ENCODE measurements around the gene ZBTB40.

ZBTB40 gene

DNA sequence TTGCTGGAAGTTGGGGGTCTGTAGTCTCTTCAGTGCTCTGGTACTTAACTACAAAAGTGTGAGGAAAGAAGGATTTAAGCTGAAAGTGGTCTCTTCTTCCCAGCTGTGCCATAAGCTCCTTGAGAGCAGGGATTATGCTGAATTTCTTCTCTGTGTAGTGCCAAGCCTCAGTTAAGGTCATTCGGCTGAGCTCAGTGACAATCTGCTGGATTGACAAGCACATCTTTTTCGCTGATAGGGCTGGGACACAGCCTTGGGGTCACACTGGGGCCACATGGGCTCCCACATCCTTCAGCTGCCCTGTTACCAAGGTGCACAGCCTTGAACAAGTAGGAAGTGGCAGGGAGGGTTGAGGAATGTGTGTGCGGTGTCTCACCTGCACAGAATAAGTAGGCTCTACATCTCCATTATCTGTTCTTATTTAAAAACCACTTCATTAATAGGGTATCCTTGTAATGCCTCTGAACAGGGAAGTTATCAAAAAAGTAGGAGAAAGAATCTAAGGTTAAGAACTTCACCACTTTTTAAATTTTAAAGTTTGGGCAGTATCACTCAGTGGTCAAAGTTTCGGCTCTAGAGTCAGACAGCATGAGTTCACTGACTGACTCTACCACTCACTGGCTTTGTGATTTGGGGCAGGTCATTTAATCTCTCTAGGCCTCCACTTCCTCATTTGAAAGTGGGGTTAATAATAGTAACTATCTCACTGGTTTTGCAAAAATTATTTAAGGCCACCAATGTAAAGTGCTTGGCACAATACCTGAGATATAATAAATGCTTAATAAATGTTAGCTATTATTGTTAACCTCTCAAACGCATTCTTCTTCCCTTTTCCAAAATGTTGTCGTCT is 10.3 kb downstream of the ZBTB40 start:
- H3K27ac ChIP-seq (ENCODE audit: low read depth in 2 of 2, low read length in 2 of 2): no peak overlapping the region
- no peak overlapping the region for H3K9ac ChIP-seq (ENCODE audit: low read depth in 1 of 2, low read length in 2 of 2)
- peaks cover 0 to 2% of the 10 kb centered on the region in 2 donors for H3K4me1 ChIP-seq (ENCODE audit: control insufficient read depth in 2 of 2, insufficient read depth in 2 of 2, low read length in 2 of 2)
- peaks cover 0 to 4% of the 10 kb centered on the region in 2 donors for H3K36me3 ChIP-seq (ENCODE audit: control insufficient read depth in 2 of 2, insufficient read depth in 2 of 2, low read length in 2 of 2)
- no peaks in the 10 kb centered on the region for H3K27me3 ChIP-seq (ENCODE audit: control insufficient read depth in 2 of 2, insufficient read depth in 2 of 2, low read length in 2 of 2)
- no peaks in the 10 kb centered on the region for H3K9me3 ChIP-seq (ENCODE audit: control insufficient read depth in 2 of 2, low read length in 2 of 2)
- H3K4me3 ChIP-seq (ENCODE audit: low read length in 2 of 2): no peak overlapping the region

DNA sequence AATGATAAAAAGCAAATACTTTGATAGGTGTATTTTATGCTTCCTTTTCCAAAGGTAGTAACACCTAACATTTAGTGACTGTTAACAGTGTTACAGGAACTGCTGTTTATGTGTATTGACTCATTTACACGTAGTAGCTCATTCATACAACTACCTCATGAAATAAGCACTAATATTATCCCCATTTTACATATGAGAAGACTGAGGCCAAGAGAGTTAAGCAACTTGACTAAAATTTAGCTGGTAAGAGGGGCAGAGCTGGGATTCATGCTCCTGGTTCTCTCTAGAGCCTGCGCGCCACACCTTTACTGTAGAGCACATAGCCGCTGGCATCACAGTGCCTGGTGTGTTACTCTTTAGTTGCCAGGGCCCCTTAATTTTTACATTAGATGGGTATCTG is 11.3 kb downstream of the ZBTB40 start:
- no peak overlapping the region for H3K4me3 ChIP-seq (ENCODE audit: low read length in 2 of 2)
- no peaks in the 10 kb centered on the region for H3K9me3 ChIP-seq (ENCODE audit: control insufficient read depth in 2 of 2, low read length in 2 of 2)
- no peak overlapping the region for H3K27ac ChIP-seq (ENCODE audit: low read depth in 2 of 2, low read length in 2 of 2)
- no peak overlapping the region for H3K9ac ChIP-seq (ENCODE audit: low read depth in 1 of 2, low read length in 2 of 2)
- H3K4me1 ChIP-seq (ENCODE audit: control insufficient read depth in 2 of 2, insufficient read depth in 2 of 2, low read length in 2 of 2): peaks cover 0 to 2% of the 10 kb centered on the region in 2 donors
- peaks cover 0 to 4% of the 10 kb centered on the region in 2 donors for H3K36me3 ChIP-seq (ENCODE audit: control insufficient read depth in 2 of 2, insufficient read depth in 2 of 2, low read length in 2 of 2)
- H3K27me3 ChIP-seq (ENCODE audit: control insufficient read depth in 2 of 2, insufficient read depth in 2 of 2, low read length in 2 of 2): no peaks in the 10 kb centered on the region

DNA sequence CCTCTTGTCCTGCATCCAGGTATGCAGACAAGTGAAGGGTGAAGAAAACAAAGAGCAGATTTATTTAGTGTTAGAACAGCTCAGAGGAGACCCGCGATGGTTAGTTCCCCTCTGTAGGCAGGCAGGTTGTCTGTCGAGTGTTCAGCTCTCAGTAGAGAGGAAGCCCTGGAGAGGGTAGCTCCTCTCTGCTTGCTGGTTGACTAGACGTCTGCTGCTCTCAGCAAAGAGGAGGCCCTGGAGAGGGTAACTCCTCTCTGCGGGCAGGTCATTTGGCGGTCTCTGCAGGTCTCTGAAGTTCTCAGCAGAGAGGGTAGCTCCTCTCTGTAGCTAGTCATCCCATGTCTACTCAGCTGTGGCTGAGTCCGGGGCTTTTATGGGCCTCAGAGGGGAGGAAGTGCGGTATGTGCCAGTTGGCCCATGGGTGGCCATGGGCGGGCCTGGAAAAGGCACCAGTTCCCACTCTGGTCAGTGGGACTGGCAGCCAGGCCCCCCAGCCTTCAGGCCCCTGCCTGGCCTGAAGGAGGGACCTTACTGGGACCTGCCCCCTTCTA is 13.4 kb downstream of the ZBTB40 start:
- H3K27me3 ChIP-seq (ENCODE audit: control insufficient read depth in 2 of 2, insufficient read depth in 2 of 2, low read length in 2 of 2): no peaks in the 10 kb centered on the region
- peaks cover 0 to 4% of the 10 kb centered on the region in 2 donors for H3K36me3 ChIP-seq (ENCODE audit: control insufficient read depth in 2 of 2, insufficient read depth in 2 of 2, low read length in 2 of 2)
- H3K4me3 ChIP-seq (ENCODE audit: low read length in 2 of 2): no peak overlapping the region
- no peak overlapping the region for H3K27ac ChIP-seq (ENCODE audit: low read depth in 2 of 2, low read length in 2 of 2)
- H3K9me3 ChIP-seq (ENCODE audit: control insufficient read depth in 2 of 2, low read length in 2 of 2): no peaks in the 10 kb centered on the region
- peaks cover 0 to 2% of the 10 kb centered on the region in 2 donors for H3K4me1 ChIP-seq (ENCODE audit: control insufficient read depth in 2 of 2, insufficient read depth in 2 of 2, low read length in 2 of 2)
- no peak overlapping the region for H3K9ac ChIP-seq (ENCODE audit: low read depth in 1 of 2, low read length in 2 of 2)

DNA sequence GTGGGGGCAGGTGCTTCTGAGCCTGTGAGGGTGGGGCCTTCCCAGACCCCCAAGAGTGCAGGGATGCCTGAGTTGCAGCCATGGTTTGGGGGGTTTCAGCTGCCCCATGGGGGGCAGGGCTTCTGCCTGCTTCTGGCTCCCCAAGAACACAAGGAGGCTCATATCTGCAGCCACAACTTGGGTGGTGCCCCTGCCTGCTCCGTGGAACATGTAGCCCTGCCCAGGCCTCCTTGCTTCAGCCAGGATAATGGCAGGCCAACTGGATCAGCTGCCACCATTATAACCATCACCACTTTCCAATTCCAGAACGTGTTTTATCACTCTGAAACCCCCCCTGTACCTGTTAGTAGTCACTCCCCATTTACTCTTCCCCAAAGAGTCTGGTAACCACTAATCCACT is 14.0 kb downstream of the ZBTB40 start:
- H3K27ac ChIP-seq (ENCODE audit: low read depth in 2 of 2, low read length in 2 of 2): no peak overlapping the region
- no peak overlapping the region for H3K9ac ChIP-seq (ENCODE audit: low read depth in 1 of 2, low read length in 2 of 2)
- no peaks in the 10 kb centered on the region for H3K9me3 ChIP-seq (ENCODE audit: control insufficient read depth in 2 of 2, low read length in 2 of 2)
- peaks cover 0 to 4% of the 10 kb centered on the region in 2 donors for H3K36me3 ChIP-seq (ENCODE audit: control insufficient read depth in 2 of 2, insufficient read depth in 2 of 2, low read length in 2 of 2)
- no peaks in the 10 kb centered on the region for H3K27me3 ChIP-seq (ENCODE audit: control insufficient read depth in 2 of 2, insufficient read depth in 2 of 2, low read length in 2 of 2)
- H3K4me3 ChIP-seq (ENCODE audit: low read length in 2 of 2): no peak overlapping the region
- peaks cover 0 to 2% of the 10 kb centered on the region in 2 donors for H3K4me1 ChIP-seq (ENCODE audit: control insufficient read depth in 2 of 2, insufficient read depth in 2 of 2, low read length in 2 of 2)

DNA sequence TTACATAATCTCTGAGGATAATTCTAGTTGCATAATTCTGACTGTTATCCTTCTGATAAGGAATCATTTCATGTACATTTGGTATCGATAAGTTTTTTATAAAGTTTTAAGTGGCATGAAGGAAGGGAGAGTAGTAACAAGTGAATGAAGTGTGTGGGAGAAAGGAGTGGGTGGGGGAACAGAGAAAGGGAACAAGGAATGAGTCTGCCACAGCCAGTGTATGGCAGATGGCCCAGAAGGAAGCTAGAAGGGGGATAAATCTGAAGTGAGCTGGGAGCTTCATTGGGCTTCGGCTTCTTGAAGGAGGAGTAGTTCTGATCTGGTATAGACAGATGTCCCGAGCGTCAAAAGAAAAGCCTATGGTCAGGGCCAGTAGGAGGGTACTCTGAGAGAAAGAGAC is 18.6 kb downstream of the ZBTB40 start:
- Histone ChIP-seq H3K9me3 (ENCODE audit: control insufficient read depth in 2 of 2, low read length in 2 of 2) (no peaks in the 10 kb centered on the region), H3K27ac (ENCODE audit: low read depth in 2 of 2, low read length in 2 of 2) (no peak overlapping the region), H3K4me1 (ENCODE audit: control insufficient read depth in 2 of 2, insufficient read depth in 2 of 2, low read length in 2 of 2) (no peaks in the 10 kb centered on the region), H3K27me3 (ENCODE audit: control insufficient read depth in 2 of 2, insufficient read depth in 2 of 2, low read length in 2 of 2) (no peaks in the 10 kb centered on the region), H3K9ac (ENCODE audit: low read depth in 1 of 2, low read length in 2 of 2) (no peak overlapping the region), H3K36me3 (ENCODE audit: control insufficient read depth in 2 of 2, insufficient read depth in 2 of 2, low read length in 2 of 2) (no peaks in the 10 kb centered on the region), H3K4me3 (ENCODE audit: low read length in 2 of 2) (no peak overlapping the region)

DNA sequence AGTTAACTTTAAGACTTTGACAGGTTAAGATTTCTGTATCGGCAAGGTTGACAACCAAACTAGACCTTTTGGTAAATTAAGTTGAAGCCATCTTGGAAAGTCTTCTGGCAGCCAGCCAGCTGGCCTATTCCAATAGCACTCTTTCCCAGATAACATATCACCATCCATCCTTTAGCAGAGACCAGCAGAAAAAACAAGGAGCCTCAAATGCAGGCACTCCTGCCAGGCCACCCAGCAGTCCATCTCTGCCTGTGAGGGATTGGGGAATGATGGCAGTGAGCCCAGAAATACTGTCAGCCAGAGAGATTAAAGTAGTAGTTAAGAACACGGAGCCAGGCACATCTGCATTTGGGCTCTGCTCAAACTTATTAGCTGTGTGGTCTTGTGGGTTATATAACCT is 19.4 kb downstream of the ZBTB40 start:
- no peaks in the 10 kb centered on the region for H3K36me3 ChIP-seq (ENCODE audit: control insufficient read depth in 2 of 2, insufficient read depth in 2 of 2, low read length in 2 of 2)
- no peak overlapping the region for H3K27ac ChIP-seq (ENCODE audit: low read depth in 2 of 2, low read length in 2 of 2)
- no peak overlapping the region for H3K4me3 ChIP-seq (ENCODE audit: low read length in 2 of 2)
- no peaks in the 10 kb centered on the region for H3K9me3 ChIP-seq (ENCODE audit: control insufficient read depth in 2 of 2, low read length in 2 of 2)
- no peaks in the 10 kb centered on the region for H3K27me3 ChIP-seq (ENCODE audit: control insufficient read depth in 2 of 2, insufficient read depth in 2 of 2, low read length in 2 of 2)
- no peak overlapping the region for H3K9ac ChIP-seq (ENCODE audit: low read depth in 1 of 2, low read length in 2 of 2)
- H3K4me1 ChIP-seq (ENCODE audit: control insufficient read depth in 2 of 2, insufficient read depth in 2 of 2, low read length in 2 of 2): no peaks in the 10 kb centered on the region

DNA sequence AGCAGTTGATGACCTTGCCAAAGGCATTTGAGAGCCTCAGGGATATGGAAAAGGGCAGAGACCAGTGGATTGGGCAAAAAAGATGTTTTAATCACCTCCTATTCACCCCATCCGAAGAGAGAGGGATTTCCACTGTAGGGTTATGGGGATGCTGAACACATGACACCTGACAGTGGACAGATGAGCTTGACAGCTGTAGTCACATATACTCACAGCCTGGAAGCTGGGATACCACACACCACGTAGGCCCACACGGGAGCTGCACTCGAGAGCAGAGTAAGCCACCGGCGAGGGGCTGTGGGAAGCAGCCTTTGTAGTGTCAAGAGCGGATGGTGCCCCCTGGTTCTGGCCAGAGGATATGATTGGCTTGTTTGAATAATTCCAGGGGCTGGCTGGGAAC is 20.0 kb downstream of the ZBTB40 start:
- no peaks in the 10 kb centered on the region for H3K27me3 ChIP-seq (ENCODE audit: control insufficient read depth in 2 of 2, insufficient read depth in 2 of 2, low read length in 2 of 2)
- no peaks in the 10 kb centered on the region for H3K36me3 ChIP-seq (ENCODE audit: control insufficient read depth in 2 of 2, insufficient read depth in 2 of 2, low read length in 2 of 2)
- H3K9me3 ChIP-seq (ENCODE audit: control insufficient read depth in 2 of 2, low read length in 2 of 2): no peaks in the 10 kb centered on the region
- H3K4me1 ChIP-seq (ENCODE audit: control insufficient read depth in 2 of 2, insufficient read depth in 2 of 2, low read length in 2 of 2): no peaks in the 10 kb centered on the region
- no peak overlapping the region for H3K9ac ChIP-seq (ENCODE audit: low read depth in 1 of 2, low read length in 2 of 2)
- no peak overlapping the region for H3K4me3 ChIP-seq (ENCODE audit: low read length in 2 of 2)
- no peak overlapping the region for H3K27ac ChIP-seq (ENCODE audit: low read depth in 2 of 2, low read length in 2 of 2)

DNA sequence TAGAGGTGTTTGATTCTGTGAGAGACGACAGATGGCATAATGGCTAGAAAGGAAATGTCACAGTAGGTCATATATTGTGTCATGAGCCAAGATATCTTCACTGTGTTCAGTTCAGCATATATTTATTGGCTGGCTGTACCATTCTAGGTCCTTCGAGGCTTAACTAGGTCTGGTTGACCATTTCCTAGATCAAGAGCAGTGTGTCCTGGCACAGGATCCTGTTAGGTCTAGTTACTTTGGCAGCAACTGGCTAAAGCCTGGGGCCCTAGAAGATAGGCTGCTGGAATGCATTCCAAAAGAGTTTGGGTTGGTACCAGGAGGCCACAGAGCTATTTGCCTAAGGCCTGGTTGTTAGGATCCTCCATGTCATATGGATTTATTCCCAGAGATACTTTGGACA is 20.9 kb downstream of the ZBTB40 start:
- Histone ChIP-seq H3K4me3 (ENCODE audit: low read length in 2 of 2) (no peak overlapping the region), H3K9ac (ENCODE audit: low read depth in 1 of 2, low read length in 2 of 2) (no peak overlapping the region), H3K4me1 (ENCODE audit: control insufficient read depth in 2 of 2, insufficient read depth in 2 of 2, low read length in 2 of 2) (no peaks in the 10 kb centered on the region), H3K36me3 (ENCODE audit: control insufficient read depth in 2 of 2, insufficient read depth in 2 of 2, low read length in 2 of 2) (no peaks in the 10 kb centered on the region), H3K9me3 (ENCODE audit: control insufficient read depth in 2 of 2, low read length in 2 of 2) (no peaks in the 10 kb centered on the region), H3K27ac (ENCODE audit: low read depth in 2 of 2, low read length in 2 of 2) (no peak overlapping the region), H3K27me3 (ENCODE audit: control insufficient read depth in 2 of 2, insufficient read depth in 2 of 2, low read length in 2 of 2) (no peaks in the 10 kb centered on the region)

DNA sequence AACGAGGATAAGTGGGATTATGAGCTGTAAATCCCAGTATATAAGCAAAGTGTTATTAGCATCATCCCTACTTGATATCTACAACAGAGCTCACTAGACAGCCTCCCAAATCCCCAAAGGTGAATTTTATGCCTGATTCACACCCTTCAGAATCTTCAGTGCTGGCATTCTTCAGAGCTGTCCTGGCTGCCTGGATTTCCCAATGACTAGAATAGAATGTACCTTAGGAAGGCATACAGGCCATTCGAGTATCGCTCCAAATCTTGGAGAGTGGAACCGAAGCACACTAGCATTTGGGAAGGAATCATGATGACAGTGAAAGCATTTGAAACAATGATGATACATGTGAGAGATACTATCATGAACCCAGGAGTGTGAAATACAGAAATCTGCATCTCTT is 22.3 kb downstream of the ZBTB40 start:
- H3K4me1 ChIP-seq (ENCODE audit: control insufficient read depth in 2 of 2, insufficient read depth in 2 of 2, low read length in 2 of 2): no peaks in the 10 kb centered on the region
- no peaks in the 10 kb centered on the region for H3K27me3 ChIP-seq (ENCODE audit: control insufficient read depth in 2 of 2, insufficient read depth in 2 of 2, low read length in 2 of 2)
- no peak overlapping the region for H3K9ac ChIP-seq (ENCODE audit: low read depth in 1 of 2, low read length in 2 of 2)
- no peak overlapping the region for H3K27ac ChIP-seq (ENCODE audit: low read depth in 2 of 2, low read length in 2 of 2)
- no peak overlapping the region for H3K4me3 ChIP-seq (ENCODE audit: low read length in 2 of 2)
- H3K36me3 ChIP-seq (ENCODE audit: control insufficient read depth in 2 of 2, insufficient read depth in 2 of 2, low read length in 2 of 2): no peaks in the 10 kb centered on the region
- H3K9me3 ChIP-seq (ENCODE audit: control insufficient read depth in 2 of 2, low read length in 2 of 2): no peaks in the 10 kb centered on the region

DNA sequence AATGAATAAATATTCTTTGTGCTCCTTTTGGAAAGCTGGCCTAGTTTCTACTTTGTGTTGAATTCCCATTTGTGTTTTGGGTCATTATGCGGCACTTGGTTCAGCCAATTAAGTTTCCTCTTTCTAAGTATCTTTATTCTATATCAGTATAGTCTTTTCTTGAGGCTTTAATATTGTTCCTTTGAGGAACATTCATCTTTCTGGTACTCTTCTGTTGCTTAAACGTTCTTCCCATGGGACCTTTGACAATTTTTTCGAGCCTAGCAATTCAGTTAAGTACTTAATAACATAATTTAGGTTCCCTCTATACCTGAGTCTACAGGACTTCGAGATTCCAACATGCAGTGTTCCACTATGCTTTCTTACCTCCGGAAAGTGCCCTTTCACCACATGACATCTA is 24.9 kb downstream of the ZBTB40 start:
- no peaks in the 10 kb centered on the region for H3K27me3 ChIP-seq (ENCODE audit: control insufficient read depth in 2 of 2, insufficient read depth in 2 of 2, low read length in 2 of 2)
- no peaks in the 10 kb centered on the region for H3K36me3 ChIP-seq (ENCODE audit: control insufficient read depth in 2 of 2, insufficient read depth in 2 of 2, low read length in 2 of 2)
- no peaks in the 10 kb centered on the region for H3K4me1 ChIP-seq (ENCODE audit: control insufficient read depth in 2 of 2, insufficient read depth in 2 of 2, low read length in 2 of 2)
- H3K9me3 ChIP-seq (ENCODE audit: control insufficient read depth in 2 of 2, low read length in 2 of 2): no peaks in the 10 kb centered on the region
- no peak overlapping the region for H3K4me3 ChIP-seq (ENCODE audit: low read length in 2 of 2)
- no peak overlapping the region for H3K9ac ChIP-seq (ENCODE audit: low read depth in 1 of 2, low read length in 2 of 2)
- no peak overlapping the region for H3K27ac ChIP-seq (ENCODE audit: low read depth in 2 of 2, low read length in 2 of 2)
